Measurements from ENCODE around the gene CDK5.

DNA sequence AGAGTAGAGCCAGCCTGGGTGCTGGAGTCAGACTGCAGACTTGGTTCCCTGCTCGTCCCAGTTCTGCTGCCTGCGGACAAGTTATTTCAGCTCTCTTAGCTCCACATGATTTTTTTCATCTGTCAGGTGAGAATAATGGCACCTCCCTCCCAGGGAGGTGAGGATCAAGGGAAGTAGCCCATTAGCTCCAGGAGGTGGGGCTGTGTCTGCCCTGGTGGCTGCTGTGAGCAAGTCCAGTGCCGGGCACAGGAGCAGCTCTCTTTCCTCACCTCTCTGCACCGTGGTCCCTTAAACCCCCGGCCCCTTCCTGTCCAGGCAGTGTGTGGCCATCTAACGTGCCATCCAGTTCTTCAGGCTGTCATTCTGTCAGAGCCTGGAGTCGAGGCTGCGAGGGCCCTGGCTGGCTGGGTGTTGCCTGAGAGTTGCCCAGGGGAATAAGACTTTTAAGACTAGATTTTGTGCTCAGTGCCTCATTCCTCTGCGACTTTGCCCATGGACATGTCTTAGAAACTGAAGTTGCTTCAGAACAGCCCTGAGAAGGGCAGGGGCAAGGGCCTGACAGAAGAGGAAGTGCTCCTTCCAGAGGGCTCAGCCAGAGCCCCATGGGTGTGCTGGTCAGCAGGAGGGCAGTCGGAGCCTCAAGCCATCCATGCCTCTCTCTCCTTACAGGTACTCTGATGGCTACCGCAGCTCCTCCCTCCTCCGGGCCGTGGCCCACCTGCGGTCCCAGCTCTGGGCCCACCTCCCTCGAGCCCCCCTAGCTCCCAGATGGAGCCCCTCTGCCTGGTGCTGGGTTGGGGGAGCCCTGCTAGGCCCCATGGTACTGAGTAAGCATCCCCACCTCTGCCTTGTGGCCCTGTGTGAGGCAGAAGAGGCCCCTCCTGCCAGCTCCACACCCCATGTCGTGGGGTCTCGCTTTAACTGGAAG lies 24.5 kb downstream of the CDK5 start:
- TF ChIP-seq, protein P1, sequence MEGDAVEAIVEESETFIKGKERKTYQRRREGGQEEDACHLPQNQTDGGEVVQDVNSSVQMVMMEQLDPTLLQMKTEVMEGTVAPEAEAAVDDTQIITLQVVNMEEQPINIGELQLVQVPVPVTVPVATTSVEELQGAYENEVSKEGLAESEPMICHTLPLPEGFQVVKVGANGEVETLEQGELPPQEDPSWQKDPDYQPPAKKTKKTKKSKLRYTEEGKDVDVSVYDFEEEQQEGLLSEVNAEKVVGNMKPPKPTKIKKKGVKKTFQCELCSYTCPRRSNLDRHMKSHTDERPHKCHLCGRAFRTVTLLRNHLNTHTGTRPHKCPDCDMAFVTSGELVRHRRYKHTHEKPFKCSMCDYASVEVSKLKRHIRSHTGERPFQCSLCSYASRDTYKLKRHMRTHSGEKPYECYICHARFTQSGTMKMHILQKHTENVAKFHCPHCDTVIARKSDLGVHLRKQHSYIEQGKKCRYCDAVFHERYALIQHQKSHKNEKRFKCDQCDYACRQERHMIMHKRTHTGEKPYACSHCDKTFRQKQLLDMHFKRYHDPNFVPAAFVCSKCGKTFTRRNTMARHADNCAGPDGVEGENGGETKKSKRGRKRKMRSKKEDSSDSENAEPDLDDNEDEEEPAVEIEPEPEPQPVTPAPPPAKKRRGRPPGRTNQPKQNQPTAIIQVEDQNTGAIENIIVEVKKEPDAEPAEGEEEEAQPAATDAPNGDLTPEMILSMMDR (IDR thresholded peaks at IDR 0.05; ENCODE audit: insufficient read depth, low read length, poor library complexity, severe bottlenecking): no peak
- TF ChIP-seq EZH2phosphoT487 (conservative IDR thresholded peaks at IDR 0.05; ENCODE audit: low read length): no peak
